CD8-positive, alpha-beta memory T cell (primary cell): Measurements from ENCODE around the gene PIEZO1. TPM values are rescaled to one million over a fixed set of nuclear protein-coding genes. Genes with fewer than 3 reads are reported as not detected.
A peak's percentile ranks its signal among the peaks of the same experiment; 100 is the strongest.

Source experiments
- CTCF ChIA-PET: fragments of 350-600 bp; sonication (Branson Sonifier 250); formaldehyde crosslinking; loops from one replicate; lab custom pipeline; 2021; ENCODE audit warnings: antibody characterized with exemption; lab: Charles Lee
- POLR2A ChIA-PET: fragments of 350-600 bp; sonication (Branson Sonifier 250); formaldehyde crosslinking; loops from one replicate; lab custom pipeline; 2021; ENCODE audit warnings: antibody characterized with exemption; lab: Charles Lee
- DNase-seq, 5 donors: peaks; one replicate each; pipeline versions ENCODE4 v3.0.0 to v3.0.0-alpha.2; 2020 to 2022; ENCODE audit warnings: mixed read lengths in 1 of 5
- H3K27ac ChIP-seq: one replicate; pipeline ENCODE4 v1.7.0; 2013; ENCODE audit warnings: low read depth, mild to moderate bottlenecking, low read length, moderate library complexity
- H3K27me3 ChIP-seq: 2 replicates; pipeline ENCODE4 v1.7.0; 2013; ENCODE audit warnings: low read length, mild to moderate bottlenecking; ENCODE audit not compliant: insufficient read depth, poor library complexity, severe bottlenecking
- H3K36me3 ChIP-seq: 2 replicates; pipeline ENCODE4 v1.7.0; 2013; ENCODE audit warnings: mild to moderate bottlenecking, low read length, moderate library complexity; ENCODE audit not compliant: insufficient read depth
- H3K4me1 ChIP-seq: 2 replicates; pipeline ENCODE4 v1.7.0; 2013; ENCODE audit warnings: mild to moderate bottlenecking, low read length, moderate library complexity; ENCODE audit not compliant: insufficient read depth
- H3K4me3 ChIP-seq: 2 replicates; pipeline ENCODE4 v1.7.0; 2013; ENCODE audit warnings: mild to moderate bottlenecking, low read length
- H3K9me3 ChIP-seq: 2 replicates; pipeline ENCODE4 v1.7.0; 2013; ENCODE audit warnings: mild to moderate bottlenecking, low read length
- H3K27ac Mint-ChIP-seq, 8 donors: one replicate each; pipeline ENCODE4 v1.8.0; 2020 to 2021; ENCODE audit warnings: mixed read lengths in 8 of 8, mild to moderate bottlenecking in 6 of 8, inconsistent platforms in 3 of 8, moderate library complexity in 3 of 8
- H3K27me3 Mint-ChIP-seq, 2 donors: one replicate each; pipeline ENCODE4 v1.8.0; 2020 to 2021; ENCODE audit warnings: mixed read lengths in 2 of 2, mild to moderate bottlenecking in 1 of 2, moderate library complexity in 1 of 2
- H3K36me3 Mint-ChIP-seq, 3 donors: one replicate each; pipeline ENCODE4 v1.8.0; 2020 to 2021; ENCODE audit warnings: mixed read lengths in 3 of 3, inconsistent platforms in 1 of 3, mild to moderate bottlenecking in 1 of 3
- H3K4me1 Mint-ChIP-seq, 3 donors: one replicate each; pipeline ENCODE4 v1.8.0; 2020 to 2021; ENCODE audit warnings: mixed read lengths in 3 of 3, inconsistent platforms in 1 of 3, mild to moderate bottlenecking in 1 of 3
- H3K4me3 Mint-ChIP-seq, 7 donors: one replicate each; pipeline ENCODE4 v1.8.0; 2020 to 2021; ENCODE audit warnings: mixed read lengths in 7 of 7, mild to moderate bottlenecking in 6 of 7, moderate library complexity in 4 of 7, inconsistent platforms in 2 of 7
- H3K9me3 Mint-ChIP-seq, 5 donors: one replicate each; pipeline ENCODE4 v1.8.0; 2020 to 2022; ENCODE audit warnings: mixed read lengths in 5 of 5, mild to moderate bottlenecking in 3 of 5, moderate library complexity in 2 of 5, inconsistent platforms in 1 of 5
- polyA plus RNA-seq: library from polyadenylated mRNA; unstranded; fragments of 300-500 nt; fragmentation: Illumina TruSeq; gene quantifications from one replicate; pipeline ENCODE4 v1.2.3, GENCODE V29; 2021
- total RNA-seq, 2 experiments: library from RNA; stranded (reverse); gene quantifications; one replicate each; pipeline ENCODE4 v1.2.3, GENCODE V29; 2021

The PIEZO1 gene
- total and polyA plus RNA-seq, 3 experiments from 2014 or later, result 58.4 to 230 (median 215) TPM

GRCh38 chr16:88724855-88725555 is 60.0 kb downstream of the PIEZO1 start:
- H3K4me3 Mint-ChIP-seq, result no peak overlapping the region
- Histone ChIP-seq H3K4me3 (no peak overlapping the region), H3K27ac (no peak overlapping the region), H3K36me3 (peaks cover 34% of the 10 kb centered on the region), H3K4me1 (no peaks in the 10 kb centered on the region), H3K9me3 (no peaks in the 10 kb centered on the region), H3K27me3 (no peaks in the 10 kb centered on the region)
- H3K9me3 Mint-ChIP-seq, result no peaks in the 10 kb centered on the region
- CTCF ChIA-PET, result interaction anchor here (1.7 kb wide), 2 partner anchors 12 kb away, joined by 5 read pairs; no protein-coding TSS in a partner anchor
- H3K36me3 Mint-ChIP-seq, result peaks cover 0 to 71% (median 4%) of the 10 kb centered on the region in 3 donors
- no peak for DNase-seq
- no peaks in the 10 kb centered on the region for H3K4me1 Mint-ChIP-seq
- POLR2A ChIA-PET, result no interaction called here
- peaks cover 0 to under 1% of the 10 kb centered on the region in 2 donors for H3K27me3 Mint-ChIP-seq
- H3K27ac Mint-ChIP-seq, result peak overlapping the region in 1 of 8 donors; percentile 88

- H3K4me3 ChIP-seq, result no peak overlapping the region
- POLR2A ChIA-PET, result no interaction called here
- no peak for DNase-seq
Measured at GRCh38 chr16:88723911-88724310, 61.1 kb downstream of the PIEZO1 start.

GRCh38 chr16:88723507-88723887 is 61.5 kb downstream of the PIEZO1 start:
- CTCF ChIA-PET, result interaction anchor here (1.3 to 1.7 kb wide), 2 partner anchors 8 to 14 kb away, joined by 3 to 5 read pairs; no protein-coding TSS in a partner anchor
- H3K4me3 ChIP-seq, result no peak overlapping the region
- POLR2A ChIA-PET, result no interaction called here

More at GRCh38 chr16:88723911-88724310, 61.1 kb downstream of the PIEZO1 start:
- Mint-ChIP-seq H3K27ac (peak overlapping the region in 1 of 8 donors; percentile 50), H3K4me1 (no peaks in the 10 kb centered on the region), H3K27me3 (peaks cover 0 to 1% of the 10 kb centered on the region in 2 donors), H3K36me3 (peaks cover 0 to 79% (median 2%) of the 10 kb centered on the region in 3 donors), H3K4me3 (no peak overlapping the region), H3K9me3 (no peaks in the 10 kb centered on the region)
- Histone ChIP-seq H3K27ac (no peak overlapping the region), H3K9me3 (no peaks in the 10 kb centered on the region), H3K36me3 (peaks cover 43% of the 10 kb centered on the region), H3K27me3 (no peaks in the 10 kb centered on the region), H3K4me1 (no peaks in the 10 kb centered on the region)
- CTCF ChIA-PET, result interaction anchor here (1.3 to 1.7 kb wide), 2 partner anchors 9 to 13 kb away, joined by 3 to 5 read pairs; no protein-coding TSS in a partner anchor

GRCh38 chr16:88722784-88723506 is 62.1 kb downstream of the PIEZO1 start:
- H3K27ac ChIP-seq, result no peak overlapping the region
- POLR2A ChIA-PET, result no interaction called here

More at GRCh38 chr16:88723507-88723887, 61.5 kb downstream of the PIEZO1 start:
- H3K4me1 ChIP-seq, result no peaks in the 10 kb centered on the region
- H3K4me3 Mint-ChIP-seq, result no peak overlapping the region
- no peaks in the 10 kb centered on the region for H3K9me3 Mint-ChIP-seq
- peaks cover 0 to 3% of the 10 kb centered on the region in 2 donors for H3K27me3 Mint-ChIP-seq
- peaks cover 44% of the 10 kb centered on the region for H3K36me3 ChIP-seq
- peak overlapping the region in 1 of 8 donors; percentile 50 for H3K27ac Mint-ChIP-seq
- no peaks in the 10 kb centered on the region for H3K4me1 Mint-ChIP-seq
- H3K27me3 ChIP-seq, result no peaks in the 10 kb centered on the region
- no peak overlapping the region for H3K27ac ChIP-seq
- DNase-seq, result no peak
- peaks cover 0 to 83% (median 2%) of the 10 kb centered on the region in 3 donors for H3K36me3 Mint-ChIP-seq
- H3K9me3 ChIP-seq, result no peaks in the 10 kb centered on the region

GRCh38 chr16:88721815-88722755 is 62.9 kb downstream of the PIEZO1 start:
- no peak overlapping the region for H3K27ac Mint-ChIP-seq
- H3K9me3 Mint-ChIP-seq, result no peaks in the 10 kb centered on the region
- no peak overlapping the region for H3K4me3 ChIP-seq
- peaks cover 0 to 5% of the 10 kb centered on the region in 2 donors for H3K27me3 Mint-ChIP-seq
- DNase-seq, result no peak
- H3K27me3 ChIP-seq, result no peaks in the 10 kb centered on the region
- peaks cover 43% of the 10 kb centered on the region for H3K36me3 ChIP-seq
- H3K27ac ChIP-seq, result no peak overlapping the region
- H3K9me3 ChIP-seq, result no peaks in the 10 kb centered on the region
- no peaks in the 10 kb centered on the region for H3K4me1 Mint-ChIP-seq
- peaks cover 0 to 87% (median 5%) of the 10 kb centered on the region in 3 donors for H3K36me3 Mint-ChIP-seq
- CTCF ChIA-PET, result interaction anchor here (1.0 to 3.9 kb wide), 3 partner anchors 15 to 21 kb away, joined by 3 to 17 read pairs (median 4); no protein-coding TSS in a partner anchor
- H3K4me1 ChIP-seq, result no peaks in the 10 kb centered on the region
- POLR2A ChIA-PET, result interaction anchor here (0.7 kb wide), 1 partner anchor 20 kb away, joined by 3 read pairs; no protein-coding TSS in a partner anchor
- no peak overlapping the region for H3K4me3 Mint-ChIP-seq

More at GRCh38 chr16:88722784-88723506, 62.1 kb downstream of the PIEZO1 start:
- Histone ChIP-seq H3K27me3 (no peaks in the 10 kb centered on the region), H3K4me1 (no peaks in the 10 kb centered on the region), H3K36me3 (peaks cover 43% of the 10 kb centered on the region), H3K9me3 (no peaks in the 10 kb centered on the region), H3K4me3 (no peak overlapping the region)
- H3K4me1 Mint-ChIP-seq, result no peaks in the 10 kb centered on the region
- no peak overlapping the region for H3K27ac Mint-ChIP-seq
- DNase-seq, result no peak
- peaks cover 0 to 88% (median 2%) of the 10 kb centered on the region in 3 donors for H3K36me3 Mint-ChIP-seq
- H3K27me3 Mint-ChIP-seq, result peaks cover 0 to 3% of the 10 kb centered on the region in 2 donors
- CTCF ChIA-PET, result interaction anchor here (1.0 to 1.7 kb wide), 4 partner anchors 8 to 20 kb away, joined by 3 to 5 read pairs (median 4); no protein-coding TSS in a partner anchor
- H3K4me3 Mint-ChIP-seq, result no peak overlapping the region
- no peaks in the 10 kb centered on the region for H3K9me3 Mint-ChIP-seq

GRCh38 chr16:88721236-88721635 is 63.8 kb downstream of the PIEZO1 start:
- no peak for DNase-seq
- Histone ChIP-seq H3K27ac (no peak overlapping the region), H3K27me3 (no peaks in the 10 kb centered on the region), H3K36me3 (peaks cover 46% of the 10 kb centered on the region), H3K9me3 (no peaks in the 10 kb centered on the region), H3K4me1 (no peaks in the 10 kb centered on the region), H3K4me3 (no peak overlapping the region)
- Mint-ChIP-seq H3K27me3 (peaks cover 0 to 5% of the 10 kb centered on the region in 2 donors), H3K36me3 (peaks cover 0 to 91% (median 5%) of the 10 kb centered on the region in 3 donors), H3K4me1 (no peaks in the 10 kb centered on the region), H3K27ac (no peak overlapping the region), H3K4me3 (no peak overlapping the region), H3K9me3 (no peaks in the 10 kb centered on the region)
- POLR2A ChIA-PET, result no interaction called here
- CTCF ChIA-PET, result interaction anchor here (3.9 kb wide), 1 partner anchor 16 kb away, joined by 17 read pairs; no protein-coding TSS in a partner anchor

- no peak overlapping the region for H3K27ac ChIP-seq
- peak overlapping the region in 1 of 8 donors; percentile 39 for H3K27ac Mint-ChIP-seq
- no peaks in the 10 kb centered on the region for H3K4me1 Mint-ChIP-seq
- POLR2A ChIA-PET, result no interaction called here
- H3K27me3 Mint-ChIP-seq, result peaks cover 0 to 5% of the 10 kb centered on the region in 2 donors
- H3K36me3 Mint-ChIP-seq, result peaks cover 0 to 89% (median 5%) of the 10 kb centered on the region in 3 donors
- H3K4me3 ChIP-seq, result no peak overlapping the region
- DNase-seq, result no peak
- H3K36me3 ChIP-seq, result peaks cover 39% of the 10 kb centered on the region
- no peaks in the 10 kb centered on the region for H3K27me3 ChIP-seq
- H3K9me3 Mint-ChIP-seq, result no peaks in the 10 kb centered on the region
- H3K4me1 ChIP-seq, result no peaks in the 10 kb centered on the region
- no peak overlapping the region for H3K4me3 Mint-ChIP-seq
- CTCF ChIA-PET, result interaction anchor here (1.3 to 3.9 kb wide), 2 partner anchors 17 to 157 kb away, joined by 3 to 17 read pairs; no protein-coding TSS in a partner anchor
- H3K9me3 ChIP-seq, result no peaks in the 10 kb centered on the region
Measured at GRCh38 chr16:88720396-88720970, 64.5 kb downstream of the PIEZO1 start.
